OCI-LY1 (cell line): ENCODE measurements around the gene ZC2HC1C.

Source experiments
- EZH2 ChIP-seq: fragments of 200-600 bp; sonication (generic), shearing (Covaris generic); IDR thresholded peaks from 2 replicates; pipeline ENCODE4 v1.8.0; 2017; ENCODE audit warnings: borderline replicate concordance, mixed run types, mild to moderate bottlenecking, antibody characterized with exemption, low read length, moderate library complexity, mixed read lengths
- TF ChIP-seq, protein P1 (sequence below): fragments of 200-600 bp; sonication (generic), shearing (Covaris generic); IDR thresholded peaks from 2 replicates; pipeline ENCODE4 v1.5.1; 2017; ENCODE audit warnings: mild to moderate bottlenecking, antibody characterized with exemption, low read length, moderate library complexity, mixed read lengths

DNA sequence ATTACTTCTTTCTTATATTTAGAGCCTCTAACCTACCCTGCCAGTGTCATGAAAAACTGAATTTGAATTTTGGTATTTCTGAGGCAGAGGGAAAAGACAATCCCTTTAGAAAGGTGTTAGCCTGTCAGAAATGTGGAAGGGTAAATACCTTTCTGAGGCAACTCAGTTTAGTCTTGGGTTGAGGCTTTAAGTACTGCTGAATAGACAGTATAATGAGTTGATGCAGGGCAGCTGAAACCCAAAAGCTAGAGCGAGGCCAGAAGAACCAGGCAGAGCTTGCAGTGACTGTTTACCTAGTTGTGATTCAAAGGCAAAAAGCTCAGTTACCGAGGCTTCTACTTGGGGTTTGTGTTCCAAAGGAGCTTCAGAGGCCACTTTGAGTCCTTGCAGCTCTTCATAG, 18.7 kb downstream of the ZC2HC1C start:
- TF ChIP-seq, protein P1, sequence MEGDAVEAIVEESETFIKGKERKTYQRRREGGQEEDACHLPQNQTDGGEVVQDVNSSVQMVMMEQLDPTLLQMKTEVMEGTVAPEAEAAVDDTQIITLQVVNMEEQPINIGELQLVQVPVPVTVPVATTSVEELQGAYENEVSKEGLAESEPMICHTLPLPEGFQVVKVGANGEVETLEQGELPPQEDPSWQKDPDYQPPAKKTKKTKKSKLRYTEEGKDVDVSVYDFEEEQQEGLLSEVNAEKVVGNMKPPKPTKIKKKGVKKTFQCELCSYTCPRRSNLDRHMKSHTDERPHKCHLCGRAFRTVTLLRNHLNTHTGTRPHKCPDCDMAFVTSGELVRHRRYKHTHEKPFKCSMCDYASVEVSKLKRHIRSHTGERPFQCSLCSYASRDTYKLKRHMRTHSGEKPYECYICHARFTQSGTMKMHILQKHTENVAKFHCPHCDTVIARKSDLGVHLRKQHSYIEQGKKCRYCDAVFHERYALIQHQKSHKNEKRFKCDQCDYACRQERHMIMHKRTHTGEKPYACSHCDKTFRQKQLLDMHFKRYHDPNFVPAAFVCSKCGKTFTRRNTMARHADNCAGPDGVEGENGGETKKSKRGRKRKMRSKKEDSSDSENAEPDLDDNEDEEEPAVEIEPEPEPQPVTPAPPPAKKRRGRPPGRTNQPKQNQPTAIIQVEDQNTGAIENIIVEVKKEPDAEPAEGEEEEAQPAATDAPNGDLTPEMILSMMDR = no peak
- TF ChIP-seq EZH2 = no peak
